Endothelial cell of umbilical vein (primary cell): ENCODE measurements around the gene PBOV1. TPM values are rescaled to one million over a fixed set of nuclear protein-coding genes. Genes with fewer than 3 reads are reported as not detected.

Experiments used
- BruUV-seq: library from RNA; stranded (reverse); fragments of 400-500 nt; replicated peaks from 2 replicates; lab custom pipeline; 2021; lab: Mats Ljungman, UMichigan
- CTCF ChIA-PET: fragments of 300-600, 350-600 bp; sonication (Branson Sonifier 250); formaldehyde crosslinking; loops from one replicate; lab custom pipeline; 2021; ENCODE audit warnings: antibody characterized with exemption, inconsistent platforms; lab: Charles Lee
- POLR2A ChIA-PET: fragments of 300-600, 350-600 bp; sonication (Branson Sonifier 250); formaldehyde crosslinking; loops from one replicate; lab custom pipeline; 2021; ENCODE audit warnings: antibody characterized with exemption, inconsistent platforms; lab: Charles Lee
- DNase-seq: peaks from one replicate; pipeline ENCODE4 v3.0.0-alpha.2; 2011; ENCODE audit warnings: low read depth, low spot score
- FAIRE-seq: peaks from 2 replicates; lab custom pipeline; 2011; peaks lifted over from hg19 to GRCh38; lab: Jason Lieb, UNC
- H2AFZ ChIP-seq: 2 replicates; pipeline ENCODE4 v1.6.0; 2012; ENCODE audit warnings: low read depth, low read length, control low read depth, inconsistent platforms
- H3K27ac ChIP-seq: 2 replicates; pipeline ENCODE4 v1.5.1; 2011; ENCODE audit warnings: low read depth, mild to moderate bottlenecking, control low read depth, low read length, moderate library complexity; ENCODE audit not compliant: insufficient read depth
- H3K27me3 ChIP-seq, 2 experiments: 2 replicates each; pipeline versions ENCODE4 v1.6.0 to v1.6.1; 2011; ENCODE audit warnings: low read length in 2 of 2, mixed read lengths in 1 of 2; ENCODE audit not compliant: control insufficient read depth in 2 of 2, insufficient read depth in 2 of 2
- H3K36me3 ChIP-seq, 2 experiments: 2 replicates in 1 of 2; 3 replicates in 1 of 2; pipeline ENCODE4 v1.5.1; 2011; ENCODE audit warnings: low read length in 2 of 2, mild to moderate bottlenecking in 1 of 2, moderate library complexity in 1 of 2; ENCODE audit not compliant: control insufficient read depth in 2 of 2, insufficient read depth in 2 of 2; ENCODE audit errors: extremely low read depth in 1 of 2
- H3K4me1 ChIP-seq: 3 replicates; pipeline ENCODE4 v1.5.1; 2011; ENCODE audit warnings: mild to moderate bottlenecking, low read length; ENCODE audit not compliant: control insufficient read depth, insufficient read depth; ENCODE audit errors: extremely low read depth
- H3K4me2 ChIP-seq: 2 replicates; pipeline ENCODE4 v1.6.1; 2011; ENCODE audit warnings: low read length, control low read depth, mixed read lengths; ENCODE audit not compliant: insufficient read depth
- H3K4me3 ChIP-seq, 3 experiments: fragments of 200-600 bp in 1 of 3; sonication (generic), shearing (Covaris generic) in 1 of 3; replicated peaks in 1 of 3; 2 replicates each; pipeline ENCODE4 v1.5.1; 2011 to 2016; ENCODE audit warnings: control low read depth in 3 of 3, low read length in 3 of 3, mild to moderate bottlenecking in 2 of 3, inconsistent platforms in 1 of 3, low read depth in 1 of 3, moderate library complexity in 1 of 3; ENCODE audit not compliant: insufficient read depth in 1 of 3
- H3K79me2 ChIP-seq: 2 replicates; pipeline ENCODE4 v1.6.0; 2012; ENCODE audit warnings: low read length, inconsistent platforms; ENCODE audit not compliant: control insufficient read depth, insufficient read depth
- H3K9ac ChIP-seq: replicated peaks from 2 replicates; pipeline ENCODE3; 2011; ENCODE audit warnings: low read length, control low read depth; ENCODE audit not compliant: insufficient read depth; ENCODE audit errors: extremely low read depth
- H3K9me1 ChIP-seq: replicated peaks from 3 replicates; pipeline ENCODE4 v1.6.0; 2011; ENCODE audit warnings: mild to moderate bottlenecking, low read length; ENCODE audit not compliant: control insufficient read depth, insufficient read depth; ENCODE audit errors: extremely low read depth
- H3K9me3 ChIP-seq: replicated peaks from 2 replicates; pipeline ENCODE4 v1.5.1; 2012; ENCODE audit warnings: low read length, inconsistent platforms; ENCODE audit not compliant: control insufficient read depth, insufficient read depth
- H4K20me1 ChIP-seq: replicated peaks from 2 replicates; pipeline ENCODE3; 2011; ENCODE audit warnings: mild to moderate bottlenecking, low read length; ENCODE audit not compliant: control insufficient read depth, insufficient read depth; ENCODE audit errors: extremely low read depth
- CTCF ChIP-seq, 2 donors: IDR thresholded peaks; 1 replicate in 1 of 2; 2 replicates in 1 of 2; pipeline ENCODE4 v1.5.1; 2011; ENCODE audit warnings: low read length in 2 of 2, mild to moderate bottlenecking in 2 of 2, moderate library complexity in 2 of 2, control low read depth in 1 of 2, inconsistent platforms in 1 of 2, low read depth in 1 of 2; ENCODE audit not compliant: insufficient read depth in 1 of 2; ENCODE audit errors: extremely low read depth in 1 of 2
- EZH2 ChIP-seq: IDR thresholded peaks from 2 replicates; pipeline ENCODE4 v1.6.1; 2012; ENCODE audit warnings: borderline replicate concordance, low read depth, mild to moderate bottlenecking, moderate library complexity, low read length, inconsistent platforms; ENCODE audit not compliant: severe bottlenecking
- FOS ChIP-seq: IDR thresholded peaks from 2 replicates; pipeline ENCODE4 v1.6.1; 2011; ENCODE audit warnings: mild to moderate bottlenecking, low read length, moderate library complexity, borderline replicate concordance; ENCODE audit not compliant: insufficient read depth
- GATA2 ChIP-seq: IDR thresholded peaks from 2 replicates; pipeline ENCODE4 v1.7.0; 2011; ENCODE audit warnings: low read depth, mild to moderate bottlenecking, moderate library complexity, mixed read lengths, low read length; ENCODE audit not compliant: insufficient read length, insufficient read depth
- JUN ChIP-seq: IDR thresholded peaks from 2 replicates; pipeline ENCODE4 v1.6.1; 2011; ENCODE audit warnings: borderline replicate concordance, low read depth; ENCODE audit not compliant: insufficient read length, insufficient read depth
- MAX ChIP-seq: IDR thresholded peaks from 2 replicates; pipeline ENCODE4 v1.6.1; 2011; ENCODE audit not compliant: insufficient read depth, insufficient read length
- MYC ChIP-seq: IDR thresholded peaks from one replicate; pipeline ENCODE4 v1.6.1; 2011; ENCODE audit warnings: mild to moderate bottlenecking, low read depth, low read length
- POLR2A ChIP-seq: IDR thresholded peaks from 2 replicates; pipeline ENCODE4 v1.6.1; 2012; ENCODE audit warnings: low read depth, mild to moderate bottlenecking, control low read depth, low read length
- POLR2AphosphoS5 ChIP-seq: IDR thresholded peaks from 2 replicates; pipeline ENCODE4 v1.6.1; 2012; ENCODE audit warnings: low read depth, mild to moderate bottlenecking, control low read depth, low read length, moderate library complexity; ENCODE audit not compliant: insufficient read depth
- dilution Hi-C: fragments of 300-500 bp; cut with MboI; formaldehyde crosslinking; loops from one replicate; pipeline ENCODE4 v1.15.0; 2019; ENCODE audit warnings: low sequenced_read_pairs; ENCODE audit not compliant: extremely low pct_ligation_motif_present
- intact Hi-C: fragments of 100-400 bp; cut with micrococcal nuclease; formaldehyde crosslinking; loops from one replicate; pipeline ENCODE4 v1.10.0; 2022
- polyA plus RNA-seq, 4 experiments: library from polyadenylated mRNA; depleted of rRNA in 3 of 4; stranded (reverse) in 3 of 4; unstranded in 1 of 4; fragments of >200 nt; gene quantifications; 2 replicates each; pipeline versions ENCODE4 v1.2.1 to v1.2.3, GENCODE V29; 2011 to 2012; ENCODE audit warnings: missing spikeins in 1 of 4
- total RNA-seq: library from RNA; stranded (reverse); gene quantifications from 2 replicates; pipeline ENCODE4 v1.2.3, GENCODE V29; 2021

Gene PBOV1
- total and polyA plus RNA-seq, 2 donors (not counting 3 experiments of a cell fraction or from before 2014, with no cell fraction given) = not detected

DNA sequence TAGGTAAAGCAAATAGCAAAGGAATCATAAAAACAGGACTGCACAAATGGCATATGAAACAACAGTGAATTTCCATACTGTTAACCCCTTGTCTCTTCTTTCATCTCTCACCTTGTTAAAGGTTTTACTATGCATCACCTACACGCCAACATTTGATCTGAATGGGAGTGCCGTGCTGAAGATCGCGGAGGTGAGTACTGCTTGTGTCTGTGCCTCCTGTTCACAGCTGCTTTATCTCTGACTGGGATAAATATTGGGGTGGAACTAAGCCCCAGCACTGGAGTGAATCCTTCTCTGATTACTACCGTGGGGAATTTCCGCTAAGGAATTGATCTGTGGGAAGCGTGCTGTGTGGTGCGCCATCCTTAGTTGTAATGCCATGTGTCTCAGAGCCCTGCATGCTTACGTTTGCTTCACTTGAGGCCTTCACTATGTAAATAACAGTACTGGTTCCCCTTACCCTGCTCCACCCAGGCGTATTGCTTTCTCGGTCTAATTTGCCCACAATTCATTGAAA, 11.4 kb upstream of the PBOV1 start:
- CTCF ChIA-PET = no interaction called here
- H3K9ac ChIP-seq = no peak overlapping the region
- H3K9me1 ChIP-seq = no peaks in the 10 kb centered on the region
- no peaks in the 10 kb centered on the region for H3K36me3 ChIP-seq
- POLR2A ChIA-PET = no interaction called here
- H3K4me2 ChIP-seq = no peak overlapping the region
- no peaks in the 10 kb centered on the region for H3K9me3 ChIP-seq
- dilution Hi-C loops (no loop called here), intact Hi-C loops (no loop called here)
- BruUV-seq = no TSS peak
- no peak overlapping the region for H3K4me3 ChIP-seq
- H3K27ac ChIP-seq = no peak overlapping the region
- H3K79me2 ChIP-seq = no peaks in the 10 kb centered on the region
- no peak overlapping the region for H2AFZ ChIP-seq
- no peak for DNase-seq
- H3K27me3 ChIP-seq = no peaks in the 10 kb centered on the region
- no peaks in the 10 kb centered on the region for H4K20me1 ChIP-seq
- peaks cover 15% of the 10 kb centered on the region for H3K4me1 ChIP-seq
- FAIRE-seq = no peak
- TF ChIP-seq JUN (no peak), FOS (no peak), GATA2 (no peak), POLR2AphosphoS5 (no peak), EZH2 (no peak), CTCF (IDR thresholded peaks at IDR 0.05; ENCODE audit: extremely low read depth in 1 of 2, insufficient read depth in 1 of 2, low read depth in 1 of 2, low read length in 2 of 2) (no peak), POLR2A (no peak), MYC (no peak), MAX (no peak)
